Activated T-cell treated with anti-CD3 and anti-CD28 coated beads for 24 hours (primary cell): ENCODE data around the gene STAB2.
"Not testable (repeated sequence)": the region's sequence is repeated elsewhere in the genome, so short reads cannot be mapped to it uniquely, and the experiment has no call there.

ENCODE experiments used
- DNase-seq: peaks from one replicate; pipeline ENCODE4 v3.0.0-alpha.2; 2020; ENCODE audit warnings: low read depth

Gene STAB2

GRCh38 chr12:103808239-103808880, 221.3 kb downstream of the STAB2 start:
- DNase-seq = no peak

GRCh38 chr12:103809154-103809553, 222.1 kb downstream of the STAB2 start:
- DNase-seq = no peak

- not testable (repeated sequence) for DNase-seq
Measured at GRCh38 chr12:103809639-103810038, 222.6 kb downstream of the STAB2 start.

GRCh38 chr12:103810111-103810510, 223.0 kb downstream of the STAB2 start:
- DNase-seq = no peak

GRCh38 chr12:103811791-103812190, 224.7 kb downstream of the STAB2 start:
- no peak for DNase-seq

GRCh38 chr12:103812789-103813188, 225.7 kb downstream of the STAB2 start:
- no peak for DNase-seq

- no peak for DNase-seq
Measured at GRCh38 chr12:103813426-103813825, 226.4 kb downstream of the STAB2 start.

GRCh38 chr12:103813949-103814348, 226.9 kb downstream of the STAB2 start:
- no peak for DNase-seq

GRCh38 chr12:103814436-103814835, 227.4 kb downstream of the STAB2 start:
- no peak for DNase-seq
